PFSK-1 (cell line): Measurements from ENCODE around the gene DHX15.

Experiments used
- FOXP2 ChIP-seq: optimal IDR thresholded peaks from 2 replicates; pipeline ENCODE3; 2011; ENCODE audit warnings: borderline replicate concordance, control low read depth, inconsistent platforms; ENCODE audit not compliant: insufficient read depth; ENCODE audit errors: extremely low read length, extremely low read depth
- POLR2AphosphoS5 ChIP-seq: IDR thresholded peaks from 2 replicates; pipeline ENCODE4 v1.6.1; 2012; ENCODE audit warnings: low read depth, mild to moderate bottlenecking, control low read depth, low read length, moderate library complexity
- SIN3A ChIP-seq: IDR thresholded peaks from 2 replicates; pipeline ENCODE4 v1.6.1; 2012; ENCODE audit warnings: mild to moderate bottlenecking, low read length, moderate library complexity, borderline replicate concordance; ENCODE audit not compliant: insufficient read depth
- TAF1 ChIP-seq: IDR thresholded peaks from 2 replicates; pipeline ENCODE4 v1.6.1; 2012; ENCODE audit warnings: low read length, control low read depth, borderline replicate concordance; ENCODE audit not compliant: insufficient read depth
- TF ChIP-seq, protein P1 (sequence below), 2 experiments: IDR thresholded peaks; 2 replicates each; pipeline versions ENCODE4 v1.6.1 to v1.8.0; 2011 to 2012; ENCODE audit warnings: low read depth in 2 of 2, low read length in 2 of 2, control low read depth in 1 of 2, inconsistent platforms in 1 of 2, mild to moderate bottlenecking in 1 of 2, moderate library complexity in 1 of 2; ENCODE audit not compliant: insufficient read depth in 1 of 2

Gene DHX15

GRCh38 chr4:24559032-24559821 is 25.1 kb downstream of the DHX15 start:
- no peak for TF ChIP-seq POLR2AphosphoS5
- no peak for TF ChIP-seq TAF1

DNA sequence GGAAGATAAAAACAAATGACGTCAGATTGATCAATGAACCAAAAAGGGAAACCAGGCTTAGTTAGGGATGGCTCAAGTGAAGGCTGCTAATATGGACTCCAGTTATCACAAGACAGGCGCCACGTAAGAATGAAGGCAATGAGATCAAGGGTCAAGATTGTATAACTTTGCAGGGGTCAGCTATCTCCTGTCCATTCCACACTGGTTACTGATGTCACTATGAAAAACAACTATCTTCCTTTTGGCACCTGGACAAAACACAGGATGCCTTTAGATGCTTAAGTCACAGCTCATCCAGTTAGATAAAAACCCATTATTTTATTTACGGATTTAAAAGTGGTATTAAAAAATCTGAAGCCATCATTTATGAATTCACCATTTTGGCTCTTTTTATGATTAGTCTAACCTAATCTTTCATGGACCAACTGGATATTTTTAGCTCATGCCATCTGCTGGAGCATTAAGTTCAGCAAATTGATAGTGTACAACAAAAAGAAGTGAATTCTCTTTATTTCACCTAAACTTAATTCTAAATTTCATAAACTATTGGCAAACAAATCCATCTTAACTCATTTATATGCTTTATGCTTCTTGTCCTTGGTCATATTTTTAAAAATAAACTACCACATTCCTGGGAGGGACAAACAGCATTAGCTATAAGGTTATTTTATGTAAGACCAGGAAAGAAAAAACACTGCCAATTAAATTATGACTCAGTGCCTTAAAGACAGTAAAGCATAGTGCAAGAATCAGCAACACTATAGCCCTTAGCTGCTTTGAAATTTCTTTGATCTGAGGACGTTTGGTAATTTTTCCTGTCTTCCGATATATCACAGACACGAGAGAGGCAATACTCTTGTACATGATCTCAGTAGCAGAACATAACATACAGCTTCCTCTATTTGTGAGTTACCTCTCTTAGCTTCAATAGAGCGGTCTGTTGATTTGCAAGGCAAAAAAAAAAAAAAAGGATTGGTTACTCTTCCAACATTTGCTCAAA is 27.0 kb downstream of the DHX15 start:
- TF ChIP-seq, protein P1, sequence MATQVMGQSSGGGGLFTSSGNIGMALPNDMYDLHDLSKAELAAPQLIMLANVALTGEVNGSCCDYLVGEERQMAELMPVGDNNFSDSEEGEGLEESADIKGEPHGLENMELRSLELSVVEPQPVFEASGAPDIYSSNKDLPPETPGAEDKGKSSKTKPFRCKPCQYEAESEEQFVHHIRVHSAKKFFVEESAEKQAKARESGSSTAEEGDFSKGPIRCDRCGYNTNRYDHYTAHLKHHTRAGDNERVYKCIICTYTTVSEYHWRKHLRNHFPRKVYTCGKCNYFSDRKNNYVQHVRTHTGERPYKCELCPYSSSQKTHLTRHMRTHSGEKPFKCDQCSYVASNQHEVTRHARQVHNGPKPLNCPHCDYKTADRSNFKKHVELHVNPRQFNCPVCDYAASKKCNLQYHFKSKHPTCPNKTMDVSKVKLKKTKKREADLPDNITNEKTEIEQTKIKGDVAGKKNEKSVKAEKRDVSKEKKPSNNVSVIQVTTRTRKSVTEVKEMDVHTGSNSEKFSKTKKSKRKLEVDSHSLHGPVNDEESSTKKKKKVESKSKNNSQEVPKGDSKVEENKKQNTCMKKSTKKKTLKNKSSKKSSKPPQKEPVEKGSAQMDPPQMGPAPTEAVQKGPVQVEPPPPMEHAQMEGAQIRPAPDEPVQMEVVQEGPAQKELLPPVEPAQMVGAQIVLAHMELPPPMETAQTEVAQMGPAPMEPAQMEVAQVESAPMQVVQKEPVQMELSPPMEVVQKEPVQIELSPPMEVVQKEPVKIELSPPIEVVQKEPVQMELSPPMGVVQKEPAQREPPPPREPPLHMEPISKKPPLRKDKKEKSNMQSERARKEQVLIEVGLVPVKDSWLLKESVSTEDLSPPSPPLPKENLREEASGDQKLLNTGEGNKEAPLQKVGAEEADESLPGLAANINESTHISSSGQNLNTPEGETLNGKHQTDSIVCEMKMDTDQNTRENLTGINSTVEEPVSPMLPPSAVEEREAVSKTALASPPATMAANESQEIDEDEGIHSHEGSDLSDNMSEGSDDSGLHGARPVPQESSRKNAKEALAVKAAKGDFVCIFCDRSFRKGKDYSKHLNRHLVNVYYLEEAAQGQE (IDR thresholded peaks at IDR 0.05; ENCODE audit: insufficient read depth in 1 of 2, low read depth in 2 of 2, low read length in 2 of 2): no peak
- TF ChIP-seq SIN3A: no peak
- no peak for TF ChIP-seq TAF1

- TF ChIP-seq TAF1 (no peak), FOXP2 (no peak), POLR2AphosphoS5 (no peak), SIN3A (no peak)
- TF ChIP-seq, protein P1 (IDR thresholded peaks at IDR 0.05; ENCODE audit: insufficient read depth in 1 of 2, low read depth in 2 of 2, low read length in 2 of 2): no peak
Observed at GRCh38 chr4:24551492-24552289, 32.7 kb downstream of the DHX15 start.

GRCh38 chr4:24550441-24551175 is 33.7 kb downstream of the DHX15 start:
- TF ChIP-seq POLR2AphosphoS5: no peak
- no peak for TF ChIP-seq TAF1
- TF ChIP-seq FOXP2: no peak
- TF ChIP-seq, protein P1 (IDR thresholded peaks at IDR 0.05; ENCODE audit: insufficient read depth in 1 of 2, low read depth in 2 of 2, low read length in 2 of 2): no peak
- no peak for TF ChIP-seq SIN3A

DNA sequence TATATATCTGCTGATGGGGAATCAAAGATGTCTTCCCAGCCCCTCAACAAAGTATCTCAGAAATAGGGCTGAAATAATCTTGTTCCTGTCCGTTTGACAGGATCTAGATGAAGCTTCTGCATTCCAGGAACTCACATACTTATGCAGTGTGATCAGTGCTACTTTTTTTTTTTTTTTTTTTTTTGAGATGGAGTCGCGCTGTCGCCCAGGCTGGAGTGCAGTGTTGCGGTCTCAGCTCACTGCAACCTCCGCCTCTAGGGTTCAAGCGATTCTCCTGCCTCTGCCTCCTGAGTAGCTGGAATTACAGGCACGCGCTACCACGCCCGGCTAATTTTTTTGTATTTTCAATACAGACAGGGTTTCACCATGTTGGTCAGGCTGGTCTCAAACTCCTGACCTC is 36.4 kb downstream of the DHX15 start:
- TF ChIP-seq TAF1 (no peak), SIN3A (no peak)
- TF ChIP-seq, protein P1 (IDR thresholded peaks at IDR 0.05; ENCODE audit: insufficient read depth in 1 of 2, low read depth in 2 of 2, low read length in 2 of 2): no peak
